GM18499 (cell line): ENCODE data around the gene KCNK3.

ENCODE experiments used
- ATAC-seq: cut with Tn5 transposase; IDR thresholded peaks from one replicate; pipeline ENCODE4 v1.9.1; 2021; ENCODE audit warnings: moderate number of reproducible peaks; ENCODE audit not compliant: insufficient read depth, unreplicated experiment

KCNK3 gene

GRCh38 chr2:26709323-26710110, 17.0 kb downstream of the KCNK3 start:
- no peak for ATAC-seq

- no peak for ATAC-seq
Measured at GRCh38 chr2:26710145-26710544, 17.6 kb downstream of the KCNK3 start.

GRCh38 chr2:26710743-26711456, 18.4 kb downstream of the KCNK3 start:
- no peak for ATAC-seq

GRCh38 chr2:26711457-26712161, 19.1 kb downstream of the KCNK3 start:
- no peak for ATAC-seq

GRCh38 chr2:26712486-26713465, 20.3 kb downstream of the KCNK3 start:
- no peak for ATAC-seq

GRCh38 chr2:26715528-26716270, 23.2 kb downstream of the KCNK3 start:
- no peak for ATAC-seq

GRCh38 chr2:26716340-26716739, 23.8 kb downstream of the KCNK3 start:
- ATAC-seq = no peak

GRCh38 chr2:26716769-26717168, 24.2 kb downstream of the KCNK3 start:
- no peak for ATAC-seq

GRCh38 chr2:26717362-26717761, 24.8 kb downstream of the KCNK3 start:
- ATAC-seq = no peak

- ATAC-seq = no peak
Measured at GRCh38 chr2:26718949-26719686, 26.6 kb downstream of the KCNK3 start.

GRCh38 chr2:26720322-26721114, 28.0 kb downstream of the KCNK3 start:
- no peak for ATAC-seq

GRCh38 chr2:26721115-26722032, 28.9 kb downstream of the KCNK3 start:
- ATAC-seq = no peak

GRCh38 chr2:26722328-26722727, 29.8 kb downstream of the KCNK3 start:
- no peak for ATAC-seq

GRCh38 chr2:26722911-26723310, 30.4 kb downstream of the KCNK3 start:
- ATAC-seq = no peak

- no peak for ATAC-seq
Measured at GRCh38 chr2:26723475-26723874, 31.0 kb downstream of the KCNK3 start.

GRCh38 chr2:26723991-26724750, 31.6 kb downstream of the KCNK3 start:
- ATAC-seq = no peak
